HT-29 (cell line): ENCODE measurements around the gene FBXW7. TPM values are rescaled to one million over a fixed set of nuclear protein-coding genes. Genes with fewer than 3 reads are reported as not detected.

Source experiments
- DNase-seq: peaks from one replicate; pipeline ENCODE4 v3.0.0-alpha.2; 2015; ENCODE audit warnings: low spot score
- small RNA-seq: library from RNA; depleted of rRNA; stranded (forward); fragments of <200 nt; gene quantifications from one replicate; pipeline ENCODE3, GENCODE V24; 2014
- total RNA-seq: library from RNA; depleted of rRNA; stranded (reverse); fragments of >200 nt; shearing (Covaris generic); gene quantifications from 2 replicates; pipeline ENCODE4 v1.2.3, GENCODE V29; 2014; rRNA removed

Gene FBXW7
- total RNA-seq, 1 experiment from 2014 or later, result 20.4 TPM

DNA sequence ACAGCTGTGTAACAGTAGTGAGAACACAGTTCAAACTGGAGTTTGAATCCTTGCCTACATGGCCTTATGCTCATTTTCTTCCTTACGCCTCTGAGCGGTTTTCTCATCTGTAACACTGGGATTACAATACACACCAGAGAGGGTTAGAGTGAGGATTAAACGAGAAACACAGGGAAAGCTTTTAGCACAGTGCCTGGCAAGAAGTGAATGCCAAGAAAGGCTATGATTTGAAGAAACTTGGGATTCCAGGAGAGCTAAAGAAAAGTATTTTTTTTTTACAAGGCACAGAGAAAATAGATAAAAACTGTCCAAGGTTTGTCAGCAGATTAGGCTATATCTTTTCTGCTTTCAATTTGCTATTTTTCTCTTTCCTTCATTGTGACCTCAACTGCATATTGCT lies 246.4 kb downstream of the FBXW7 start:
- DNase-seq, result no peak

- no peak for DNase-seq
These were observed 252.0 kb downstream of the FBXW7 start for GRCh38 chr4:152283801-152284470.

DNA sequence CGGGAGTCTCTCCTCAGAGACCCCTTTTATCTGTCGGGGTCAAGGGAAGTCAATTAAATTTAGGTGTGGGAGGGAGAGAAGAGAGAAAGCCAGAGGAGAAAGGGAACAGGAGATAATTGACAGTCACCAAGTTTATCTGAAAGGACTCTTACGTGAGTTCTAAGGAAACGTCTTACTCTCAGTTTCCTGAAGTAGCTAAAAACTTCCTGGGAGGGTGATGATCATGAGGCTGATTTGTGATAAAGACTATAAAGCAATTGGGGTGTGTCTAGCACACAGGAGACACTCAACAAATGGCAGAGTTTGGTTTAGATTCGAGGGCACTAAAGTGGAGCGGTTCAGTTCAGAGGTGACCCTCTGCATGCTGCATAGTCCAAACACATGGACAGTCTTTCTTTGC lies 254.1 kb downstream of the FBXW7 start:
- no peak for DNase-seq

GRCh38 chr4:152281211-152281610 lies 254.7 kb downstream of the FBXW7 start:
- no peak for DNase-seq

GRCh38 chr4:152279234-152279566 lies 256.7 kb downstream of the FBXW7 start:
- no peak for DNase-seq

DNA sequence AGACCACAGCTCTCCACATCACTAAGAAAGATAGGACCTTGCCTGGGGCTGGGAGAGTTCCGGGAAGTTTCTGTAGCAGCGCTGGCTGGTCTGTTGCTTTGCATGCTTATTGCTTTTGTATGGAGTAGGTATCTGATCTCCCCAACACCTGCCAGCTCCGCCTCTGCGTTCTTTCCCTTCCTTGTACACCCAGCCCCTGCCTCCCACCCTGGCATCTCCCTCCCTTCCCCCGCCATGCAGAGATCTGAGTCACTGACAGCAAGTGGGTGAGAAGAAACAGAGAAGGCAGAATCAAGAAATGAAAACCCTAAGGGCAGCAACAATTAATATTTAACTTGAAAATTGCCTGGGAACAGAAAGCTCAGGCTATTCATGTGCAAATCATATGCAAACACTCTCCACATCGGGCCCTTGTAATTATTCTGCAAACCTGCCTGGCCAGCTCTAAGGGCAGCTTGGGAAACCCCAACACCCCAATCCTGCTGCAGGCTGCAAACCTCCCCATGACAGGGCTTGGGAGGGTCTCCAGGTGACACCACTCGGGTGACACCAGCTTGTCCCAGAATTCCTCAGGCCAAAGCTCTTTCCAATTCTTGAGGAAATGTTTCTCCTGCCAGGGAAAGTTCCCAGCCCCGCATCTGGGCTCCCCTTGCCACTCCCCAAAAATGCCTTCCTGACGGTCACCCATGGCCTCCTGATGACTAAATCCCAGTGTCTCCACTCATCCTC lies 257.2 kb downstream of the FBXW7 start:
- no peak for DNase-seq

GRCh38 chr4:152278172-152278504 lies 257.8 kb downstream of the FBXW7 start:
- no peak for DNase-seq

DNA sequence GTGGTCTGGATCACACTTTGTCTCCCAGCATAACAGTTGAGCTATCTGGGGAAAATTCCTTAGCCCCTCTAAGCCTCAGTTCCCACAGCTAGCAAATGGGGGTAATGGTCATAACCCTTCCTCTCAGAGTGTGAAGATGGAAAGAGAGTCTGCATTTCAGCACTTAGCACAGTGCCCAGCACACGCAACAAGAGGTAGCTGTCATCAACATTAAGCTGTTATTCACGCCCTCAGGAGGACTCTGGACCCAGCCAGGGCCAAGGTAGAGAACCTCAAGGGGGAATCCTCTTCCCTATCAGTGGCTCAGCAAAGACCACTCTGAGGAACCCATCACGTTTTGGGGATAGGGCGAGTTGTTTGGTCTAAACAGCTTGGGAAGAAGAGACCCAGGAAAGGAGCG lies 258.6 kb downstream of the FBXW7 start:
- DNase-seq, result no peak

DNA sequence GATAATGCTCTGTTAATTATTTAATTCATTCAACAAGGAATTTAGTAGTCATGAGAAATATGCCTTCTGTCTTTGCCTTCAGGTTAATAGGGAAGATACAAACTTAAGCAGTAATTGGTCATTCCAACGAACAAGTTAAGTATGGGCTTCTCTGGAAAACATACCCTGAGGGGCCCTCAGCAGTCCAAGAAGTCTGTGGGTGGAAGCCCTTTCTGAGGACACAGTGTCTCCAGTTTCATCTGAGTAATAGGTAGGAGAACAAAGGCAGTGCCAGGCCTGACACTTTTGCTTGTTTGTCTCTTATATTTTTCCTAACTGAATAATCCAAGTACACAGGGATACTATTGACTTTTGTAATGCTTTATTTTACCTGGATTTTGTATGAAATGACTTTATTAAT lies 262.5 kb downstream of the FBXW7 start:
- no peak for DNase-seq

Small RNA genes lying within 50 kb of the gene (small RNA-seq; reads per million reads assigned to genes)
- not detected for gene MIR3140

Other genes starting within 250 kb of the FBXW7 start
- 0.05 and 0.56 TPM in 2 replicates for gene TMEM154, start 143.9 kb upstream of the FBXW7 start, total RNA-seq
- gene TIGD4, start 243.6 kb upstream of the FBXW7 start, total RNA-seq, result 0.23 and 0.34 TPM in 2 replicates
- gene ARFIP1, start 243.9 kb upstream of the FBXW7 start, total RNA-seq, result 27.0 and 29.6 TPM in 2 replicates